Measurements from ENCODE around the gene PSMD11.

PSMD11 gene

GRCh38 chr17:32495359-32496231, 51.3 kb downstream of the PSMD11 start:
- H3K4me2 ChIP-seq (ENCODE audit: low read depth, low read length, poor library complexity, severe bottlenecking) = no peak overlapping the region
- H3K9me3 ChIP-seq (ENCODE audit: insufficient read depth, low read length) = no peaks in the 10 kb centered on the region
- H3K9me2 ChIP-seq (replicated peaks; ENCODE audit: insufficient read depth, low read length) = no peaks in the 10 kb centered on the region
- H3K36me3 ChIP-seq (ENCODE audit: low read length) = no peaks in the 10 kb centered on the region
- TF ChIP-seq EZH2phosphoT487 (conservative IDR thresholded peaks at IDR 0.05; ENCODE audit: low read length) (no peak), CTCF (IDR thresholded peaks at IDR 0.05; ENCODE audit: insufficient read depth, low read length, poor library complexity, severe bottlenecking) (no peak)
- H3K9ac ChIP-seq (ENCODE audit: low read length) = no peak overlapping the region
- H3K4me3 ChIP-seq (ENCODE audit: insufficient read depth, low read length, poor library complexity, severe bottlenecking) = no peak overlapping the region
- H3K79me2 ChIP-seq (ENCODE audit: insufficient read depth, low read length) = no peaks in the 10 kb centered on the region
- no peaks in the 10 kb centered on the region for H4K20me1 ChIP-seq (ENCODE audit: low read depth, low read length)
- 0 out of 2 replicates have a peak, but pooled peaks cover 1% of the 10 kb centered on the region for H3F3A ChIP-seq (ENCODE audit: insufficient read depth)
- no peak overlapping the region for H2AFZ ChIP-seq (ENCODE audit: low read depth, low read length, severe bottlenecking)
- H3K27ac ChIP-seq (ENCODE audit: low read depth, low read length) = no peak overlapping the region
- H3K27me3 ChIP-seq (ENCODE audit: low read length) = no peaks in the 10 kb centered on the region

- Histone ChIP-seq H3K79me2 (ENCODE audit: insufficient read depth, low read length) (no peaks in the 10 kb centered on the region), H3K9me3 (ENCODE audit: insufficient read depth, low read length) (no peaks in the 10 kb centered on the region), H3K9ac (ENCODE audit: low read length) (no peak overlapping the region), H2AFZ (ENCODE audit: low read depth, low read length, severe bottlenecking) (no peak overlapping the region), H3F3A (ENCODE audit: insufficient read depth) (no peaks in the 10 kb centered on the region), H3K4me3 (ENCODE audit: insufficient read depth, low read length, poor library complexity, severe bottlenecking) (no peak overlapping the region), H3K36me3 (ENCODE audit: low read length) (no peaks in the 10 kb centered on the region), H4K20me1 (ENCODE audit: low read depth, low read length) (no peaks in the 10 kb centered on the region), H3K27ac (ENCODE audit: low read depth, low read length) (no peak overlapping the region), H3K4me2 (ENCODE audit: low read depth, low read length, poor library complexity, severe bottlenecking) (no peak overlapping the region), H3K27me3 (ENCODE audit: low read length) (no peaks in the 10 kb centered on the region), H3K9me2 (replicated peaks; ENCODE audit: insufficient read depth, low read length) (no peaks in the 10 kb centered on the region)
- TF ChIP-seq CTCF (IDR thresholded peaks at IDR 0.05; ENCODE audit: insufficient read depth, low read length, poor library complexity, severe bottlenecking) (no peak), EZH2phosphoT487 (conservative IDR thresholded peaks at IDR 0.05; ENCODE audit: low read length) (no peak)
Measured at GRCh38 chr17:32496395-32497073, 52.2 kb downstream of the PSMD11 start.

GRCh38 chr17:32497431-32498205, 53.3 kb downstream of the PSMD11 start:
- Histone ChIP-seq H3K27me3 (ENCODE audit: low read length) (no peaks in the 10 kb centered on the region), H3K27ac (ENCODE audit: low read depth, low read length) (no peak overlapping the region), H3K9me2 (replicated peaks; ENCODE audit: insufficient read depth, low read length) (no peaks in the 10 kb centered on the region), H3F3A (ENCODE audit: insufficient read depth) (no peaks in the 10 kb centered on the region), H3K36me3 (ENCODE audit: low read length) (no peaks in the 10 kb centered on the region), H4K20me1 (ENCODE audit: low read depth, low read length) (no peaks in the 10 kb centered on the region), H3K9ac (ENCODE audit: low read length) (no peak overlapping the region), H3K9me3 (ENCODE audit: insufficient read depth, low read length) (no peaks in the 10 kb centered on the region), H3K4me2 (ENCODE audit: low read depth, low read length, poor library complexity, severe bottlenecking) (no peak overlapping the region), H3K4me3 (ENCODE audit: insufficient read depth, low read length, poor library complexity, severe bottlenecking) (no peak overlapping the region), H3K79me2 (ENCODE audit: insufficient read depth, low read length) (no peaks in the 10 kb centered on the region), H2AFZ (ENCODE audit: low read depth, low read length, severe bottlenecking) (no peak overlapping the region)
- TF ChIP-seq EZH2phosphoT487 (conservative IDR thresholded peaks at IDR 0.05; ENCODE audit: low read length) = no peak
- no peak for TF ChIP-seq CTCF (IDR thresholded peaks at IDR 0.05; ENCODE audit: insufficient read depth, low read length, poor library complexity, severe bottlenecking)
